RWPE2 (cell line): Measurements from ENCODE around the gene SLC26A8.

Experiments used
- ATAC-seq: fragments of 200-7000 bp; cut with Tn5 transposase; 3 replicates; pipeline ENCODE4 v1.9.1; 2021; ENCODE audit warnings: low read depth
- DNase-seq: peaks from one replicate; pipeline ENCODE4 v3.0.0-alpha.2; 2020; ENCODE audit warnings: low spot score
- H3K27ac ChIP-seq: fragments of 450-650 bp; 2 replicates; pipeline ENCODE4 v1.5.1; 2017; ENCODE audit warnings: mild to moderate bottlenecking; ENCODE audit not compliant: poor library complexity, severe bottlenecking
- H3K27me3 ChIP-seq: fragments of 250-450 bp; sonication (Bioruptor Pico); 2 replicates; pipeline ENCODE4 v1.5.1; 2021; ENCODE audit warnings: mild to moderate bottlenecking, moderate library complexity; ENCODE audit not compliant: insufficient read depth, poor library complexity, severe bottlenecking
- H3K36me3 ChIP-seq: fragments of 250-450 bp; sonication (Bioruptor Pico); 2 replicates; pipeline ENCODE4 v1.5.1; 2020; ENCODE audit warnings: low read depth, mild to moderate bottlenecking, moderate library complexity
- H3K4me1 ChIP-seq: fragments of 250-450 bp; sonication (Bioruptor Pico); 2 replicates; pipeline ENCODE4 v1.5.1; 2021; ENCODE audit warnings: mild to moderate bottlenecking, moderate library complexity; ENCODE audit not compliant: insufficient read depth, poor library complexity, severe bottlenecking
- H3K4me3 ChIP-seq: fragments of 250-450 bp; sonication (Bioruptor Pico); 2 replicates; pipeline ENCODE4 v1.5.1; 2021; ENCODE audit warnings: mild to moderate bottlenecking, moderate library complexity; ENCODE audit not compliant: severe bottlenecking
- H3K9me3 ChIP-seq: fragments of 250-450 bp; sonication (Bioruptor Pico); 2 replicates; pipeline ENCODE4 v1.5.1; 2021; ENCODE audit warnings: mild to moderate bottlenecking, moderate library complexity; ENCODE audit not compliant: severe bottlenecking
- CTCF ChIP-seq: fragments of 450-650 bp; IDR thresholded peaks from one replicate; pipeline ENCODE4 v1.5.1; 2017; ENCODE audit warnings: mild to moderate bottlenecking, moderate library complexity; ENCODE audit not compliant: poor library complexity, severe bottlenecking

The SLC26A8 gene

DNA sequence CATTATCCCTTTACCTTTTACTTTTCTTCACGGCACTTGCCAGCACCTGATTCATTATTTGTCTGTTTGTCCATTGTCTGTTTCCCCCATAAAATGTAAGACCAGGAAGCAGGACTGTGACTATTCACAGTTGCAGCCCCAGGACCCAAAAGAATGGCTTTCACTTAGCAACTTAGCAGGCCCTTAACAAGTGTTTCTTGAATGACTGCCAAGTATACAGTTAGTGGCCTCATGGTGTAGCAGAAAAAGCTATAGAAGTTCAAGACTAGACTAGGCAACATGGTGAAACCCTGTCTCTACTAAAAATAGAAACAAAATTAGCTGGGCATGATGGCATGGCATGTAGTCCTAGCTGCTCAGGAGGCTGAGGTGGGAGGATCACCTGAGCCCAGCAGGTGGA lies 4.3 kb downstream of the SLC26A8 start:
- no peak overlapping the region for H3K27ac ChIP-seq
- TF ChIP-seq CTCF, result no peak
- ATAC-seq (no peak), DNase-seq (no peak)
- no peaks in the 10 kb centered on the region for H3K27me3 ChIP-seq
- no peaks in the 10 kb centered on the region for H3K9me3 ChIP-seq
- H3K36me3 ChIP-seq, result no peaks in the 10 kb centered on the region
- H3K4me3 ChIP-seq, result no peak overlapping the region
- no peaks in the 10 kb centered on the region for H3K4me1 ChIP-seq

- Histone ChIP-seq H3K4me3 (no peak overlapping the region), H3K27me3 (no peaks in the 10 kb centered on the region), H3K9me3 (no peaks in the 10 kb centered on the region), H3K36me3 (no peaks in the 10 kb centered on the region), H3K27ac (no peak overlapping the region), H3K4me1 (no peaks in the 10 kb centered on the region)
- TF ChIP-seq CTCF, result no peak
- DNase-seq, result no peak
- ATAC-seq, result no peak
Measured at GRCh38 chr6:36019167-36019566, 5.3 kb downstream of the SLC26A8 start.

DNA sequence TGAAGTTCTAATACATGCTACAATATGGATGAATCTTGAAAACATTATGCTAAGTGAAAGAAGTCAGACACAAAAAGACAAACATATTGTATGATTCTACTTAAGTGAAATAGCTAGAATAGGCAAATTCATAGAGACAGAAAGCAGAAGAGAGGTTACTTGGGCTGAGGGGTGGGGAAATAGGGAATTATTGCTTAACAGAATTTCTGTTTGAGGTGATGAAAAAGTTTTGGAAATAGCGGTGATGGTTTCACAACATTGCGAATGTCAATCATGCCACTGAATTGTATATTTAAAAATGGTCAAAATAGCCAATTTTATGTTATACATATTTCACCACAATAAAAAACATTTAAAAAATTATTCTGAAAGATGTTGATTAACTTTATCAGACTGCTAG lies 6.1 kb downstream of the SLC26A8 start:
- DNase-seq (no peak), ATAC-seq (no peak)
- Histone ChIP-seq H3K27me3 (no peaks in the 10 kb centered on the region), H3K4me1 (no peaks in the 10 kb centered on the region), H3K27ac (no peak overlapping the region), H3K9me3 (no peaks in the 10 kb centered on the region), H3K4me3 (no peak overlapping the region), H3K36me3 (no peaks in the 10 kb centered on the region)
- TF ChIP-seq CTCF, result no peak

GRCh38 chr6:36015666-36016065 lies 8.8 kb downstream of the SLC26A8 start:
- TF ChIP-seq CTCF, result no peak
- DNase-seq (no peak), ATAC-seq (no peak)

GRCh38 chr6:36000451-36000850 lies 24.0 kb downstream of the SLC26A8 start:
- H3K4me3 ChIP-seq, result no peak overlapping the region
- ATAC-seq, result no peak
- no peaks in the 10 kb centered on the region for H3K4me1 ChIP-seq
- no peaks in the 10 kb centered on the region for H3K27me3 ChIP-seq
- DNase-seq, result no peak
- no peaks in the 10 kb centered on the region for H3K36me3 ChIP-seq
- no peak for TF ChIP-seq CTCF
- H3K27ac ChIP-seq, result no peak overlapping the region
- no peaks in the 10 kb centered on the region for H3K9me3 ChIP-seq

More at GRCh38 chr6:36015666-36016065, 8.8 kb downstream of the SLC26A8 start:
- H3K27ac ChIP-seq, result no peak overlapping the region
- no peaks in the 10 kb centered on the region for H3K27me3 ChIP-seq
- H3K9me3 ChIP-seq, result no peaks in the 10 kb centered on the region
- H3K36me3 ChIP-seq, result no peaks in the 10 kb centered on the region
- H3K4me1 ChIP-seq, result no peaks in the 10 kb centered on the region
- no peak overlapping the region for H3K4me3 ChIP-seq
